Coronary artery (tissue), 2 donors: Measurements from ENCODE around the gene VCY.
"Not testable (repeated sequence)": the region's sequence is repeated elsewhere in the genome, so short reads cannot be mapped to it uniquely, and the experiment has no call there.

Experiments
- DNase-seq: peaks from one replicate; pipeline ENCODE4 v3.0.0-alpha.2; 2017; ENCODE audit warnings: low spot score
- H3K27ac ChIP-seq, 2 donors: fragments of 200-600 bp; sonication (generic); one replicate each; pipeline ENCODE4 v1.5.1; 2016 to 2019
- H3K4me3 ChIP-seq: fragments of 200-600 bp; sonication (generic); 2 replicates; pipeline ENCODE4 v1.5.1; 2016; ENCODE audit warnings: mild to moderate bottlenecking, moderate library complexity

Gene VCY

DNA sequence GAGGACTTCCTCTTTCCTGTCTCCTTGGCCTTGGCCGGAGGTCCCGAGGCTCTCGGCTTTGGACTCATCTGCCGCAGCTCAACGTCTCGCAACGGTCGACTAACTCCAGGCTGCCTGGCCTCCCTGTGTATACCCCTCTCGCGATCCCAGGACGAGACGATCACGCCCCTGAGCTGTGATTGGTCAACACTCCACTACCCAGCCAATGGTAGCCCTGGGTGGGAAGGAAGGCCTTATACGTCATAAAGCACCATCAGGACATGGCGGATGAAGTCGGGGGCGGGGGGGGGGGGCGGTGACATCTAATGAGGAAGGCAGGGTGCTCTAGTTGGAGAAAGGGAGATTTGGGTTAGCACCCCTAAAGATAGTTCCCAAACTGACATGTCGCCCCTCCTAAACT lies at the start of gene VCY:
Gene VCY, minus strand, starts transcription at position 101 of the 400 bp plus-strand sequence. Its CDS starts 33 bp downstream, at position 68.
- not testable (repeated sequence) for H3K27ac ChIP-seq, H3K4me3 ChIP-seq, DNase-seq

DNA sequence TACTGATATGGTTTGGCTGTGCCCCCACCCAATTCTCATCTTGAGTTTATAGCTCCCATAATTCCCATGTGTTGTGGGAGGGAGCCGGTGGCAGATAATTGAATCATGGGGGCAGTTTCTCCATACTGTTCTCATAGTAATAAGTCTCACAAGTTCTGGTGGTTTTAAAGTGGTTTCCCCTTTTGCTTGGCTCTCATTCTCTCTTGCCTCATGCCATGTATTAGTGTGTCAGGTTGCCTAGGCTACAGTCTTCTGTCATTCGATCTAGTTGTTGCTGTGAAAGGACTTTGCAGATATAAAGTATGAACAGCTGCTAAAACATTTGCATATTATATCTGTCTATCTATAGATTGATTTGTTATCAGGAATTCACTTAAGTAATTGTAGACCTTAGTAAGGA lies 44.1 kb upstream of the VCY start:
- H3K27ac ChIP-seq, DNase-seq, H3K4me3 ChIP-seq: not testable (repeated sequence)

DNA sequence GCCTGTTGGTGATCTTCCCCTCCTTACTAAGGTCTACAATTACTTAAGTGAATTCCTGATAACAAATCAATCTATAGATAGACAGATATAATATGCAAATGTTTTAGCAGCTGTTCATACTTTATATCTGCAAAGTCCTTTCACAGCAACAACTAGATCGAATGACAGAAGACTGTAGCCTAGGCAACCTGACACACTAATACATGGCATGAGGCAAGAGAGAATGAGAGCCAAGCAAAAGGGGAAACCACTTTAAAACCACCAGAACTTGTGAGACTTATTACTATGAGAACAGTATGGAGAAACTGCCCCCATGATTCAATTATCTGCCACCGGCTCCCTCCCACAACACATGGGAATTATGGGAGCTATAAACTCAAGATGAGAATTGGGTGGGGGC lies 25.6 kb upstream of the VCY start:
- not testable (repeated sequence) for H3K27ac ChIP-seq, H3K4me3 ChIP-seq, DNase-seq

DNA sequence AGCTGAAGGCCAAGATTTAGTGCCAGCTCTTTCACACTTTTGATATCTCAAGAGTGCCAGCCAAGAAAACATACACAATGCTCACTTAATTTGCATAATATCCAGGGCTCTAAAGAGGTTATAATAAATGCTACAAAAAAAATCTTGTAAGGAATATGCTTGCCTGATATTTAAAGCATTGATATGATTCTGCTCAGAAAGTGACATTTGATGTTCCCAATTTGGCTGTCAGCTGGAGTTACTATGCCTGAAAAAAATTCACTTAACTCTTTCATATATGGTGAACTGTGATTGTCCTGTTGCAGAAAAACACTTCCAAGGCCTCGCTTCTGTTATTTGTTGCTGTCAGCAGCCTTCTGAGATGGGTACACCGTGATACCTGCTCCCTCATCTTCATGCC lies 43.9 kb downstream of the VCY start:
- H3K4me3 ChIP-seq, H3K27ac ChIP-seq, DNase-seq: not testable (repeated sequence)
